ENCODE data around the gene MRPL11. TPM values are rescaled to one million over a fixed set of nuclear protein-coding genes. Genes with fewer than 3 reads are reported as not detected.

MRPL11 gene
- total and polyA plus RNA-seq, 10 of the 15 experiments (the other 5 are each of a cell fraction or from before 2014, with no cell fraction given): 43.5 to 248 (median 109) TPM

DNA sequence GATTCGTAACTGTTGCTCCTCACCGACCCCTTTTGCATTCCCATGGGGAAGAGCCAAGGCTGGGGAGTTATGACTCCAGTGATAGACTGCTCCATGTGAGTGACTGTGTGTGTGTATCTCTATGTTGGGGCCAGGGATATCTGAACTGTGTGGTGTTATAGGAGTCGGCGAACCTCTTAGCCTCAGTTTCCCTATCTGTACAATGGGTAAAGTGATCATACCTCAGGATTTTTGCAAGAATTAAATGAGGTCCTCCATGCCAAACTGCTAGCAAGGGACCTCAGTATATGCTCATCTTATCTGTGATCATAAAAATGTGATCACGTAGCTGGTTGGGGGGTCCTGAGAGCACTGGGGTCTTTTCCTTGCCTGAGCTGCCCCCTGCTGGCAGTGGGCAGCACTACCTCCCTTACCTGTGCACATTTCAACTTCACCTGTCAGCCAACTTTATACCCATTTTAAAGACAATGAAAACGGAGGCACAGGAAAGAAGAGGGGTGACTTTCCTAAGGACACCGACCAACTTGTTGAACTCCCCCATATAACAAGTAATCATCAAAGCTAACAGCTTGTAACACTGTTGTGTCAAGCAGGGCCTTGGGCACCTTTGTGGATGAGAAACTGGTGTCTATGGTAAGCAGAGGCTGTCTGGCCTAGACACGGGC lies 40.2 kb upstream of the MRPL11 start:
- Histone ChIP-seq H3K79me2 (ENCODE audit: control insufficient read depth, insufficient read depth, low read length) (peaks cover 23% of the 10 kb centered on the region), H3K4me1 (ENCODE audit: control insufficient read depth, insufficient read depth, low read length) (peaks cover 6% of the 10 kb centered on the region), H3K9me3 (replicated peaks; ENCODE audit: control insufficient read depth, insufficient read depth, low read length) (no peaks in the 10 kb centered on the region), H3K4me2 (ENCODE audit: control insufficient read depth, insufficient read depth) (peak overlapping the region; percentile 87), H4K20me1 (ENCODE audit: control insufficient read depth, insufficient read depth) (no peaks in the 10 kb centered on the region), H2AFZ (ENCODE audit: control insufficient read depth, low read depth, low read length) (no peak overlapping the region), H3K9ac (ENCODE audit: control insufficient read depth, insufficient read depth, low read length) (peak overlapping the region; percentile 95), H3K4me3 (peak overlapping the region; percentile 95), H3K36me3 (ENCODE audit: control insufficient read depth in 2 of 2, insufficient read depth in 2 of 2, low read length in 1 of 2) (peaks cover 0 to 2% of the 10 kb centered on the region in 2 experiments; a peak in 1 of 4 replicates), H3K27me3 (replicated peaks in 1 of 2; ENCODE audit: control insufficient read depth in 2 of 2, insufficient read depth in 2 of 2, low read length in 1 of 2) (no peaks in the 10 kb centered on the region), H3K27ac (ENCODE audit: control insufficient read depth, insufficient read depth) (no peak overlapping the region; the same call in 1 of the 2 replicates)
- in situ Hi-C loops (cut with MboI): no loop called here
- RAD21 ChIA-PET (ENCODE audit: unreplicated experiment): interaction anchor here (0.6 to 3.7 kb wide), 6 partner anchors 12 to 199 kb away, joined by 3 to 23 read pairs (median 6); partner anchors contain the start of genes MRPL11, NPAS4, PELI3 and RBM4B
- DNase-seq (ENCODE audit: low read depth, low spot score): no peak
- POLR2A ChIA-PET: interaction anchor here (1.6 kb wide), 1 partner anchor 199 kb away, joined by 7 read pairs; the partner anchor contains the start of gene RBM4B
- SMC1A ChIA-PET (ENCODE audit: uncharacterized antibody, unreplicated experiment): interaction anchor here (0.7 to 2.7 kb wide), 10 partner anchors 20 to 200 kb away, joined by 3 to 10 read pairs (median 4); partner anchors contain the start of genes MRPL11 and NPAS4
- no TSS peak for BruUV-seq (replicated peaks)
- CTCF ChIA-PET: interaction anchor here (0.6 to 3.6 kb wide), 23 partner anchors 8 to 199 kb away, joined by 3 to 41 read pairs (median 5); partner anchors contain the start of genes MRPL11, PELI3, RBM4B and ZDHHC24
- intact Hi-C loops (cut with micrococcal nuclease; ENCODE audit: unreplicated experiment): loop anchor here (1.0 kb wide), 1 partner anchor 71 kb away; no protein-coding TSS in a partner anchor
- WGBS (ENCODE audit: insufficient coverage, insufficient replicate concordance, low lambda C conversion rate, missing lambda C conversion rate): 43% methylated on average over 8 of the region's 8 CpGs
- ATAC-seq: peak; percentile 6; the same call in 1 of the 3 replicates
- FAIRE-seq: peak; percentile 23
- TF ChIP-seq SREBF2 (IDR thresholded peaks at IDR 0.05; ENCODE audit: low read length) (no peak), SMC3 (IDR thresholded peaks at IDR 0.05; ENCODE audit: borderline replicate concordance, low read length) (peak; percentile 68; the same call in 1 of the 2 replicates), SMARCA5 (IDR thresholded peaks at IDR 0.05) (peak; percentile 86), FOXK2 (IDR thresholded peaks at IDR 0.05) (no peak), NRF1 (conservative IDR thresholded peaks at IDR 0.05; ENCODE audit: low read depth, low read length) (no peak), ZZZ3 (IDR thresholded peaks at IDR 0.05; ENCODE audit: control insufficient read depth, insufficient read length, low read depth) (no peak), GABPA (IDR thresholded peaks at IDR 0.05; ENCODE audit: low read depth) (no peak), NFXL1 (IDR thresholded peaks at IDR 0.05; ENCODE audit: borderline replicate concordance) (no peak), RFX5 (IDR thresholded peaks at IDR 0.05; ENCODE audit: low read depth, low read length) (no peak), RB1 (IDR thresholded peaks at IDR 0.05; ENCODE audit: borderline replicate concordance) (no peak; the same call in 1 of the 2 replicates), IRF4 (IDR thresholded peaks at IDR 0.05; ENCODE audit: low read depth, low read length) (peak; percentile 5; the same call in 1 of the 2 replicates)
- TF ChIP-seq, protein P1, sequence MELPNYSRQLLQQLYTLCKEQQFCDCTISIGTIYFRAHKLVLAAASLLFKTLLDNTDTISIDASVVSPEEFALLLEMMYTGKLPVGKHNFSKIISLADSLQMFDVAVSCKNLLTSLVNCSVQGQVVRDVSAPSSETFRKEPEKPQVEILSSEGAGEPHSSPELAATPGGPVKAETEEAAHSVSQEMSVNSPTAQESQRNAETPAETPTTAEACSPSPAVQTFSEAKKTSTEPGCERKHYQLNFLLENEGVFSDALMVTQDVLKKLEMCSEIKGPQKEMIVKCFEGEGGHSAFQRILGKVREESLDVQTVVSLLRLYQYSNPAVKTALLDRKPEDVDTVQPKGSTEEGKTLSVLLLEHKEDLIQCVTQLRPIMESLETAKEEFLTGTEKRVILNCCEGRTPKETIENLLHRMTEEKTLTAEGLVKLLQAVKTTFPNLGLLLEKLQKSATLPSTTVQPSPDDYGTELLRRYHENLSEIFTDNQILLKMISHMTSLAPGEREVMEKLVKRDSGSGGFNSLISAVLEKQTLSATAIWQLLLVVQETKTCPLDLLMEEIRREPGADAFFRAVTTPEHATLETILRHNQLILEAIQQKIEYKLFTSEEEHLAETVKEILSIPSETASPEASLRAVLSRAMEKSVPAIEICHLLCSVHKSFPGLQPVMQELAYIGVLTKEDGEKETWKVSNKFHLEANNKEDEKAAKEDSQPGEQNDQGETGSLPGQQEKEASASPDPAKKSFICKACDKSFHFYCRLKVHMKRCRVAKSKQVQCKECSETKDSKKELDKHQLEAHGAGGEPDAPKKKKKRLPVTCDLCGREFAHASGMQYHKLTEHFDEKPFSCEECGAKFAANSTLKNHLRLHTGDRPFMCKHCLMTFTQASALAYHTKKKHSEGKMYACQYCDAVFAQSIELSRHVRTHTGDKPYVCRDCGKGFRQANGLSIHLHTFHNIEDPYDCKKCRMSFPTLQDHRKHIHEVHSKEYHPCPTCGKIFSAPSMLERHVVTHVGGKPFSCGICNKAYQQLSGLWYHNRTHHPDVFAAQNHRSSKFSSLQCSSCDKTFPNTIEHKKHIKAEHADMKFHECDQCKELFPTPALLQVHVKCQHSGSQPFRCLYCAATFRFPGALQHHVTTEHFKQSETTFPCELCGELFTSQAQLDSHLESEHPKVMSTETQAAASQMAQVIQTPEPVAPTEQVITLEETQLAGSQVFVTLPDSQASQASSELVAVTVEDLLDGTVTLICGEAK (IDR thresholded peaks at IDR 0.05; ENCODE audit: borderline replicate concordance): no peak
- TF ChIP-seq, protein P2, sequence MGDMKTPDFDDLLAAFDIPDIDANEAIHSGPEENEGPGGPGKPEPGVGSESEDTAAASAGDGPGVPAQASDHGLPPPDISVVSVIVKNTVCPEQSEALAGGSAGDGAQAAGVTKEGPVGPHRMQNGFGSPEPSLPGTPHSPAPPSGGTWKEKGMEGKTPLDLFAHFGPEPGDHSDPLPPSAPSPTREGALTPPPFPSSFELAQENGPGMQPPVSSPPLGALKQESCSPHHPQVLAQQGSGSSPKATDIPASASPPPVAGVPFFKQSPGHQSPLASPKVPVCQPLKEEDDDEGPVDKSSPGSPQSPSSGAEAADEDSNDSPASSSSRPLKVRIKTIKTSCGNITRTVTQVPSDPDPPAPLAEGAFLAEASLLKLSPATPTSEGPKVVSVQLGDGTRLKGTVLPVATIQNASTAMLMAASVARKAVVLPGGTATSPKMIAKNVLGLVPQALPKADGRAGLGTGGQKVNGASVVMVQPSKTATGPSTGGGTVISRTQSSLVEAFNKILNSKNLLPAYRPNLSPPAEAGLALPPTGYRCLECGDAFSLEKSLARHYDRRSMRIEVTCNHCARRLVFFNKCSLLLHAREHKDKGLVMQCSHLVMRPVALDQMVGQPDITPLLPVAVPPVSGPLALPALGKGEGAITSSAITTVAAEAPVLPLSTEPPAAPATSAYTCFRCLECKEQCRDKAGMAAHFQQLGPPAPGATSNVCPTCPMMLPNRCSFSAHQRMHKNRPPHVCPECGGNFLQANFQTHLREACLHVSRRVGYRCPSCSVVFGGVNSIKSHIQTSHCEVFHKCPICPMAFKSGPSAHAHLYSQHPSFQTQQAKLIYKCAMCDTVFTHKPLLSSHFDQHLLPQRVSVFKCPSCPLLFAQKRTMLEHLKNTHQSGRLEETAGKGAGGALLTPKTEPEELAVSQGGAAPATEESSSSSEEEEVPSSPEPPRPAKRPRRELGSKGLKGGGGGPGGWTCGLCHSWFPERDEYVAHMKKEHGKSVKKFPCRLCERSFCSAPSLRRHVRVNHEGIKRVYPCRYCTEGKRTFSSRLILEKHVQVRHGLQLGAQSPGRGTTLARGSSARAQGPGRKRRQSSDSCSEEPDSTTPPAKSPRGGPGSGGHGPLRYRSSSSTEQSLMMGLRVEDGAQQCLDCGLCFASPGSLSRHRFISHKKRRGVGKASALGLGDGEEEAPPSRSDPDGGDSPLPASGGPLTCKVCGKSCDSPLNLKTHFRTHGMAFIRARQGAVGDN (IDR thresholded peaks at IDR 0.05): no peak
- TF ChIP-seq, protein P3, sequence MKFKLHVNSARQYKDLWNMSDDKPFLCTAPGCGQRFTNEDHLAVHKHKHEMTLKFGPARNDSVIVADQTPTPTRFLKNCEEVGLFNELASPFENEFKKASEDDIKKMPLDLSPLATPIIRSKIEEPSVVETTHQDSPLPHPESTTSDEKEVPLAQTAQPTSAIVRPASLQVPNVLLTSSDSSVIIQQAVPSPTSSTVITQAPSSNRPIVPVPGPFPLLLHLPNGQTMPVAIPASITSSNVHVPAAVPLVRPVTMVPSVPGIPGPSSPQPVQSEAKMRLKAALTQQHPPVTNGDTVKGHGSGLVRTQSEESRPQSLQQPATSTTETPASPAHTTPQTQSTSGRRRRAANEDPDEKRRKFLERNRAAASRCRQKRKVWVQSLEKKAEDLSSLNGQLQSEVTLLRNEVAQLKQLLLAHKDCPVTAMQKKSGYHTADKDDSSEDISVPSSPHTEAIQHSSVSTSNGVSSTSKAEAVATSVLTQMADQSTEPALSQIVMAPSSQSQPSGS (IDR thresholded peaks at IDR 0.05; ENCODE audit: low read length): no peak

All from GM12878 (cell line).